GM12878 (cell line): ENCODE data around the gene CBARP. TPM values are rescaled to one million over a fixed set of nuclear protein-coding genes. Genes with fewer than 3 reads are reported as not detected.

Source experiments
- EED ChIP-seq: sonication (generic); IDR thresholded peaks from 2 replicates; pipeline ENCODE4 v1.6.1; 2016; ENCODE audit warnings: antibody characterized with exemption, low read depth
- FOS ChIP-seq: IDR thresholded peaks from 3 replicates; pipeline ENCODE4 v1.6.1; 2011; ENCODE audit warnings: borderline replicate concordance; ENCODE audit not compliant: insufficient read length; ENCODE audit errors: extremely low read depth
- FOXK2 ChIP-seq: fragments of 450-650 bp; IDR thresholded peaks from 2 replicates; pipeline ENCODE4 v1.6.1; 2017; ENCODE audit warnings: mild to moderate bottlenecking, moderate library complexity
- PAX8 ChIP-seq: fragments of 450-650 bp; IDR thresholded peaks from 2 replicates; pipeline ENCODE4 v1.6.1; 2017; ENCODE audit warnings: mild to moderate bottlenecking, moderate library complexity
- PRDM15 ChIP-seq: fragments of 450-650 bp; formaldehyde crosslinking; IDR thresholded peaks from 2 replicates; pipeline ENCODE4 v1.4.0; 2020; ENCODE audit warnings: mild to moderate bottlenecking, moderate library complexity
- SP1 ChIP-seq: IDR thresholded peaks from one replicate; pipeline ENCODE4 v1.6.1; 2011; ENCODE audit warnings: low read depth, low read length
- SUZ12 ChIP-seq: fragments of 200-600 bp; sonication (generic); IDR thresholded peaks from one replicate; pipeline ENCODE4 v1.6.1; 2018; ENCODE audit warnings: antibody characterized with exemption, mild to moderate bottlenecking; ENCODE audit not compliant: unreplicated experiment
- polyA plus RNA-seq, 11 experiments: library from polyadenylated mRNA; depleted of rRNA in 4 of 11; unstranded in 6 of 11; stranded (reverse) in 5 of 11; fragments of >200 nt; fragmentation: Nextera tagmentation in 4 of 11; fragmentation: Illumina TruSeq in 1 of 11; extraction: Ambion mirVana in 4 of 11; extraction: Trizol in 1 of 11; gene quantifications; 1 replicate in 1 of 11; 2 replicates in 10 of 11; pipeline versions ENCODE4 v1.2.1 to v1.2.3, GENCODE V29; 2011 to 2016; ENCODE audit warnings: inconsistent platforms in 2 of 11, missing spikeins in 2 of 11, low read depth in 1 of 11
- total RNA-seq, 4 experiments: library from RNA; depleted of rRNA in 3 of 4; stranded (reverse); fragments of >200 nt in 3 of 4; fragmentation: Illumina TruSeq in 1 of 4; extraction: Trizol in 1 of 4; gene quantifications; 2 replicates each; pipeline versions ENCODE4 v1.2.1 to v1.2.3, GENCODE V29; 2013 to 2021
- TF ChIP-seq, protein P1 (sequence below): fragments of 450-650 bp; IDR thresholded peaks from 2 replicates; pipeline ENCODE4 v1.6.1; 2017; ENCODE audit warnings: mild to moderate bottlenecking, moderate library complexity
- TF ChIP-seq, protein P2 (sequence below): fragments of 450-650 bp; IDR thresholded peaks from 2 replicates; pipeline ENCODE4 v1.6.1; 2017; ENCODE audit warnings: antibody characterized with exemption, mild to moderate bottlenecking, moderate library complexity
- TF ChIP-seq, protein P3 (sequence below): IDR thresholded peaks from 2 replicates; pipeline ENCODE4 v1.6.1; 2011; ENCODE audit warnings: low read depth, low read length, improper control_type of control experiment, borderline replicate concordance

Gene CBARP
- total and polyA plus RNA-seq, 10 of the 15 experiments (the other 5 are each of a cell fraction or from before 2014, with no cell fraction given), result 0.04 to 0.59 (median 0.18) TPM; not detected in 3

DNA sequence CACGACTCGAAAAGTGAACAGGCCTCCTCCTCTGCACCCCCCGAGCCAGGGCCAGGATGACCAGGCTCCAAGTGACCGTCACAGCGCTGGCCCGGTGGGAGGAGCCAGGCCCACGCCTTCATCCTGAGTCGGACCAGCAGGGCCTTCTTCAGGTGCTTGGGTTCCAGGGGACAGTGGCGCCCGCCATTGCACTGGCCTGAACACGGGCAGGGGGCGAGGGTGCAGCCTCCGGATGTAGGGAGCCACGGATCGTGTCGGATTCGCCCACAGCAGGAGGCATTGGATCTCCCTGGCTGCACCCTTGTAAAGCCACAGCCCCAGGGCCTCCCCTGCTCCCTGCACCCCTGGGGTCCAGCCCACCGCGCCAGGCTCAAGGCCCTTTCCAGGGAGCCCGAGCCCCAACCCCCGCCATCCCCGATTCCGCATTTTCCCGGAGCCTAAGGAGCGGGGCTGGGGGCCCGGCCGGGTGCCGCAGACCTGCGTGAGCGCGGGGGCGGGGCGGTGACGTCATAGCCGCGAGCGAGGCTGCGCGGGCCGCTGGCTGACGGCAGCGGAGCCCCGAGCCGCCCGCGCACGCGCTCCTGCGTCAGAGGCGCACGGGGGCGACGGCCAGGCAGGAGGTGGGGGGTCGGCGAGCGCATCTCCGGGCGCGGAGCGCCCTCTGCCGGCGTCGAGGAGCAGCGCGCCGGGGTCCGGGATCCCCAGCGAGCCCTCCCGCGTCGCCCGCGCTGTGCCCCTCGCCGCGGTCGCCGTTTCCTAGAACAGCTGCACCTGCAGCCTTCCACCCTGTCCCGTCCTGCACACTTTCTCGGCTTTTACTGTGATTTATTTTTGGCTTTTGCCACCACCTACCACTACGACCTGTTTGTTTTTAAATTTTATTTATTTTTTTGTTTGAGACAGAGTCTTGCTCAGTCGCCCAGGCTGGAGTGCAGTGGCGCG is 2.3 kb upstream of the CBARP start (continued):
- TF ChIP-seq, protein P1, sequence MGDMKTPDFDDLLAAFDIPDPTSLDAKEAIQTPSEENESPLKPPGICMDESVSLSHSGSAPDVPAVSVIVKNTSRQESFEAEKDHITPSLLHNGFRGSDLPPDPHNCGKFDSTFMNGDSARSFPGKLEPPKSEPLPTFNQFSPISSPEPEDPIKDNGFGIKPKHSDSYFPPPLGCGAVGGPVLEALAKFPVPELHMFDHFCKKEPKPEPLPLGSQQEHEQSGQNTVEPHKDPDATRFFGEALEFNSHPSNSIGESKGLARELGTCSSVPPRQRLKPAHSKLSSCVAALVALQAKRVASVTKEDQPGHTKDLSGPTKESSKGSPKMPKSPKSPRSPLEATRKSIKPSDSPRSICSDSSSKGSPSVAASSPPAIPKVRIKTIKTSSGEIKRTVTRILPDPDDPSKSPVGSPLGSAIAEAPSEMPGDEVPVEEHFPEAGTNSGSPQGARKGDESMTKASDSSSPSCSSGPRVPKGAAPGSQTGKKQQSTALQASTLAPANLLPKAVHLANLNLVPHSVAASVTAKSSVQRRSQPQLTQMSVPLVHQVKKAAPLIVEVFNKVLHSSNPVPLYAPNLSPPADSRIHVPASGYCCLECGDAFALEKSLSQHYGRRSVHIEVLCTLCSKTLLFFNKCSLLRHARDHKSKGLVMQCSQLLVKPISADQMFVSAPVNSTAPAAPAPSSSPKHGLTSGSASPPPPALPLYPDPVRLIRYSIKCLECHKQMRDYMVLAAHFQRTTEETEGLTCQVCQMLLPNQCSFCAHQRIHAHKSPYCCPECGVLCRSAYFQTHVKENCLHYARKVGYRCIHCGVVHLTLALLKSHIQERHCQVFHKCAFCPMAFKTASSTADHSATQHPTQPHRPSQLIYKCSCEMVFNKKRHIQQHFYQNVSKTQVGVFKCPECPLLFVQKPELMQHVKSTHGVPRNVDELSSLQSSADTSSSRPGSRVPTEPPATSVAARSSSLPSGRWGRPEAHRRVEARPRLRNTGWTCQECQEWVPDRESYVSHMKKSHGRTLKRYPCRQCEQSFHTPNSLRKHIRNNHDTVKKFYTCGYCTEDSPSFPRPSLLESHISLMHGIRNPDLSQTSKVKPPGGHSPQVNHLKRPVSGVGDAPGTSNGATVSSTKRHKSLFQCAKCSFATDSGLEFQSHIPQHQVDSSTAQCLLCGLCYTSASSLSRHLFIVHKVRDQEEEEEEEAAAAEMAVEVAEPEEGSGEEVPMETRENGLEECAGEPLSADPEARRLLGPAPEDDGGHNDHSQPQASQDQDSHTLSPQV, result peak; percentile 88
- TF ChIP-seq SUZ12 (no peak), EED (no peak), PRDM15 (0 out of 2 replicates have a peak, but pooled peaks have one; percentile 50), FOXK2 (no peak), PAX8 (no peak), FOS (no peak), SP1 (peak; percentile 26)
- TF ChIP-seq, protein P2, sequence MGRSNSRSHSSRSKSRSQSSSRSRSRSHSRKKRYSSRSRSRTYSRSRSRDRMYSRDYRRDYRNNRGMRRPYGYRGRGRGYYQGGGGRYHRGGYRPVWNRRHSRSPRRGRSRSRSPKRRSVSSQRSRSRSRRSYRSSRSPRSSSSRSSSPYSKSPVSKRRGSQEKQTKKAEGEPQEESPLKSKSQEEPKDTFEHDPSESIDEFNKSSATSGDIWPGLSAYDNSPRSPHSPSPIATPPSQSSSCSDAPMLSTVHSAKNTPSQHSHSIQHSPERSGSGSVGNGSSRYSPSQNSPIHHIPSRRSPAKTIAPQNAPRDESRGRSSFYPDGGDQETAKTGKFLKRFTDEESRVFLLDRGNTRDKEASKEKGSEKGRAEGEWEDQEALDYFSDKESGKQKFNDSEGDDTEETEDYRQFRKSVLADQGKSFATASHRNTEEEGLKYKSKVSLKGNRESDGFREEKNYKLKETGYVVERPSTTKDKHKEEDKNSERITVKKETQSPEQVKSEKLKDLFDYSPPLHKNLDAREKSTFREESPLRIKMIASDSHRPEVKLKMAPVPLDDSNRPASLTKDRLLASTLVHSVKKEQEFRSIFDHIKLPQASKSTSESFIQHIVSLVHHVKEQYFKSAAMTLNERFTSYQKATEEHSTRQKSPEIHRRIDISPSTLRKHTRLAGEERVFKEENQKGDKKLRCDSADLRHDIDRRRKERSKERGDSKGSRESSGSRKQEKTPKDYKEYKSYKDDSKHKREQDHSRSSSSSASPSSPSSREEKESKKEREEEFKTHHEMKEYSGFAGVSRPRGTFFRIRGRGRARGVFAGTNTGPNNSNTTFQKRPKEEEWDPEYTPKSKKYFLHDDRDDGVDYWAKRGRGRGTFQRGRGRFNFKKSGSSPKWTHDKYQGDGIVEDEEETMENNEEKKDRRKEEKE, result no peak
- TF ChIP-seq, protein P3, sequence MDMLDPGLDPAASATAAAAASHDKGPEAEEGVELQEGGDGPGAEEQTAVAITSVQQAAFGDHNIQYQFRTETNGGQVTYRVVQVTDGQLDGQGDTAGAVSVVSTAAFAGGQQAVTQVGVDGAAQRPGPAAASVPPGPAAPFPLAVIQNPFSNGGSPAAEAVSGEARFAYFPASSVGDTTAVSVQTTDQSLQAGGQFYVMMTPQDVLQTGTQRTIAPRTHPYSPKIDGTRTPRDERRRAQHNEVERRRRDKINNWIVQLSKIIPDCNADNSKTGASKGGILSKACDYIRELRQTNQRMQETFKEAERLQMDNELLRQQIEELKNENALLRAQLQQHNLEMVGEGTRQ, result no peak
